Neuronal stem cell (in vitro differentiated cells): Measurements from ENCODE around the gene MARCHF6. TPM values are rescaled to one million over a fixed set of nuclear protein-coding genes. Genes with fewer than 3 reads are reported as not detected.

ENCODE experiments used
- DNase-seq: peaks from one replicate; pipeline ENCODE4 v3.0.0-alpha.2; 2013; ENCODE audit warnings: low spot score
- H2AFZ ChIP-seq: one replicate; pipeline ENCODE4 v1.6.1; 2013; ENCODE audit warnings: mild to moderate bottlenecking, low read length, inconsistent platforms
- H2AK5ac ChIP-seq: 2 replicates; pipeline ENCODE4 v1.6.1; 2013; ENCODE audit warnings: low read depth, mild to moderate bottlenecking, inconsistent platforms, low read length, moderate library complexity, mixed read lengths
- H2BK120ac ChIP-seq: 2 replicates; pipeline ENCODE4 v1.6.1; 2013; ENCODE audit warnings: low read depth, mild to moderate bottlenecking, inconsistent platforms, low read length, moderate library complexity, mixed read lengths
- H2BK12ac ChIP-seq: one replicate; pipeline ENCODE4 v1.6.1; 2013; ENCODE audit warnings: low read length, inconsistent platforms
- H2BK15ac ChIP-seq: 2 replicates; pipeline ENCODE4 v1.6.1; 2013; ENCODE audit warnings: mild to moderate bottlenecking, low read length, inconsistent platforms, mixed read lengths
- H2BK5ac ChIP-seq: one replicate; pipeline ENCODE4 v1.6.1; 2013; ENCODE audit warnings: inconsistent platforms, mild to moderate bottlenecking, low read length, moderate library complexity
- H3K14ac ChIP-seq: one replicate; pipeline ENCODE4 v1.6.1; 2013; ENCODE audit warnings: low read length, inconsistent platforms
- H3K18ac ChIP-seq: 2 replicates; pipeline ENCODE4 v1.6.1; 2013; ENCODE audit warnings: low read length, inconsistent platforms
- H3K23ac ChIP-seq: 2 replicates; pipeline ENCODE4 v1.6.1; 2013; ENCODE audit warnings: low read depth, mild to moderate bottlenecking, mixed read lengths, low read length, inconsistent platforms; ENCODE audit not compliant: poor library complexity
- H3K27ac ChIP-seq: replicated peaks from 3 replicates; pipeline ENCODE4 v1.5.1; 2013; ENCODE audit warnings: low read length, inconsistent platforms
- H3K27me3 ChIP-seq, 3 experiments: 2 replicates each; pipeline ENCODE4 v1.6.1; 2013; ENCODE audit warnings: low read length in 3 of 3, mild to moderate bottlenecking in 2 of 3, inconsistent platforms in 1 of 3, low read depth in 1 of 3, mixed read lengths in 1 of 3, moderate library complexity in 1 of 3; ENCODE audit not compliant: control insufficient read depth in 3 of 3, insufficient read depth in 3 of 3
- H3K36me3 ChIP-seq, 2 donors: replicated peaks in 1 of 2; 2 replicates each; pipeline ENCODE4 v1.6.1; 2013; ENCODE audit warnings: low read length in 2 of 2; ENCODE audit not compliant: control insufficient read depth in 2 of 2, insufficient read depth in 2 of 2
- H3K4ac ChIP-seq: 2 replicates; pipeline ENCODE4 v1.6.1; 2013; ENCODE audit warnings: inconsistent platforms, mild to moderate bottlenecking, low read length, moderate library complexity
- H3K4me1 ChIP-seq, 2 donors: 1 replicate in 1 of 2; 2 replicates in 1 of 2; pipeline ENCODE4 v1.6.1; 2013; ENCODE audit warnings: low read length in 2 of 2, low read depth in 1 of 2; ENCODE audit not compliant: control insufficient read depth in 2 of 2, insufficient read depth in 1 of 2
- H3K4me2 ChIP-seq: one replicate; pipeline ENCODE4 v1.6.1; 2013; ENCODE audit warnings: mild to moderate bottlenecking, low read length, inconsistent platforms; ENCODE audit not compliant: insufficient read depth, poor library complexity, severe bottlenecking
- H3K4me3 ChIP-seq, 2 donors: 2 replicates each; pipeline ENCODE4 v1.5.1; 2013; ENCODE audit warnings: low read length in 2 of 2, mild to moderate bottlenecking in 2 of 2, inconsistent platforms in 1 of 2, moderate library complexity in 1 of 2
- H3K79me1 ChIP-seq: one replicate; pipeline ENCODE4 v1.6.1; 2013; ENCODE audit warnings: low read depth, mild to moderate bottlenecking, inconsistent platforms, low read length, moderate library complexity
- H3K9ac ChIP-seq: one replicate; pipeline ENCODE4 v1.6.1; 2013; ENCODE audit warnings: mild to moderate bottlenecking, low read depth, low read length, inconsistent platforms; ENCODE audit not compliant: poor library complexity
- H3K9me3 ChIP-seq, 2 donors: replicated peaks in 1 of 2; 2 replicates each; pipeline versions ENCODE3 to v1.6.1; 2013; ENCODE audit warnings: low read length in 2 of 2, mild to moderate bottlenecking in 2 of 2, inconsistent platforms in 1 of 2, low read depth in 1 of 2, mixed read lengths in 1 of 2, moderate library complexity in 1 of 2; ENCODE audit not compliant: control insufficient read depth in 2 of 2, insufficient read depth in 1 of 2
- H4K8ac ChIP-seq: one replicate; pipeline ENCODE4 v1.6.1; 2013; ENCODE audit warnings: low read depth, mild to moderate bottlenecking, inconsistent platforms, low read length, moderate library complexity
- H4K91ac ChIP-seq: one replicate; pipeline ENCODE4 v1.6.1; 2013; ENCODE audit warnings: low read length, low read depth, mild to moderate bottlenecking, inconsistent platforms; ENCODE audit not compliant: poor library complexity
- WGBS, 2 donors: extraction: QIAGEN DNeasy Blood & Tissue Kit; methylation state at CpG; one replicate each; pipeline ENCODE4 v1.1.7; 2013; ENCODE audit warnings: missing lambda C conversion rate in 2 of 2, mixed read lengths in 1 of 2; ENCODE audit not compliant: insufficient read length in 2 of 2, insufficient replicate concordance in 1 of 2; ENCODE audit errors: extremely low coverage in 2 of 2; 5-methylcytosine and 5-hydroxymethylcytosine counted together
- small RNA-seq: library from polyadenylated mRNA; stranded (forward); fragments of <200 nt; extraction: miRNeasy Mini kit (QIAGEN cat#:217004); gene quantifications from one replicate; pipeline ENCODE3, GENCODE V24; 2013; ENCODE audit not compliant: insufficient read depth

The MARCHF6 gene

DNA sequence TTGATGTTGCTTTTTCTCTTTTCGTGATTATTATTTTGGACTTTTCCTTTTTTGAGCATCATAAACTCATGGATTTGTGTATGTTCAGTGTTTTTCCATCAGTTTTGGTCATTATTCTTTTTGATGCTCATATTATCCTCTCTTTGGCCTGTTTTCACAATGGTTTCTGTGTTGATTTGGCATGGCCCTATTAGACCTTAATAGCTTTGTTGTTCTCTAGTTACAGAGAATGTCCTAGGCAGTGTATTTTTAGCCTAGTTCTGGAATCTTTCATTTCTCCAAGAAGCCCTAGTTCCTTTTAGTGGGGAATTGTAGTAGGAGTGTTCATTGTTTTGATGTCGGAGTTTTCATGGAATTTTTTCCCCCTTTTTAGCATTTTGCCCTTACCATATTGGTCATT is 46.9 kb downstream of the MARCHF6 start:
- Histone ChIP-seq H3K4me1 (peaks cover 0 to 6% of the 10 kb centered on the region in 2 donors), H3K4me3 (no peak overlapping the region), H3K14ac (no peak overlapping the region), H2AFZ (no peak overlapping the region), H2BK15ac (no peak overlapping the region), H2BK12ac (no peak overlapping the region), H3K9me3 (peaks cover 0 to 14% of the 10 kb centered on the region in 2 donors), H3K27me3 (no peaks in the 10 kb centered on the region), H3K79me1 (no peaks in the 10 kb centered on the region), H2BK5ac (no peak overlapping the region), H4K8ac (no peak overlapping the region), H3K18ac (no peak overlapping the region), H3K9ac (no peak overlapping the region), H3K23ac (no peak overlapping the region), H3K36me3 (peaks cover 14 to 100% of the 10 kb centered on the region in 2 donors), H3K4ac (no peak overlapping the region), H2BK120ac (no peak overlapping the region), H3K27ac (no peak overlapping the region), H2AK5ac (no peak overlapping the region), H4K91ac (no peak overlapping the region), H3K4me2 (no peak overlapping the region)
- no peak for DNase-seq
- no CpG with 5 or more reads among the region's 2 CpGs for WGBS, 2 donors

DNA sequence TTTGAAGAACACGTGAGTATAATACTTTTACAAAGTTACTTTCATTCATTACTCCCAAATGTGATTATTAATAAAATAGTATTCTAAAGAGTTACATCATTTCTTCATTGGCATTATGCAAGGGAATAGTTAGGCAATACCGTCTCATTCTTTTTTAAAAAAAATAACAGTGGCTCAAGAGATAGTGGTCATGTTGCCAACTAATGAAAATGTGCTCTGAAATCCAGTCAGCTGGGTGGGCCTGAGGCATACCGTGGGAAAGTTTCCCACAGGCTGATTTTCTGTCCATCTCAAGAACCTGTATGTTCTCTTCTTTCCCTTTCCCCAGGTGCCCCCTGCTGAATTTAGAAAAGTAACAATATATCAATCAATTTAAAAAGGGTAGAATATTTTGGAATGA is 47.3 kb downstream of the MARCHF6 start:
- WGBS, 2 donors = no CpG with 5 or more reads among the region's 3 CpGs
- H3K23ac ChIP-seq = no peak overlapping the region

DNA sequence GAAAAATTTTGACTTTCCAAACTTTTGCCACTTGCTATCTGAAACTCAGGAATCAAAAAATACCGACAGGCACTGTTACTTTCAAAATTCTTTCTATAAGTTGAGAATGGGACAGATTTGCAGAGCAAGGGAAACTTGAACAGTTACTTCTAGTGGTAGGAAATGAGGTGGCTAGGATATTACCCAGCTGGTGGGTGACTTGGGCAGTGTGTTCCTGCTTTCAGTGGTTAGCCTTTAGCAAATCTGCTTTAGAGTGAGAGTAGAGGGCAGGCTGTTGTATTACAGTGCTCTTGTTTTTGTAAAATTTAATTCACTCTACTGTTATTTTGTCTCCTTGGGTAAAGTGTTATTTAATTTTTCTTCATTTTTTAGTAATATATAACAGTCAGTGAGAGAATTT is 48.0 kb downstream of the MARCHF6 start:
- Histone ChIP-seq H3K79me1 (no peaks in the 10 kb centered on the region), H2BK12ac (no peak overlapping the region), H3K18ac (no peak overlapping the region), H2AFZ (no peak overlapping the region), H3K27me3 (no peaks in the 10 kb centered on the region), H2BK15ac (no peak overlapping the region), H3K27ac (no peak overlapping the region), H3K36me3 (peaks cover 15 to 100% of the 10 kb centered on the region in 2 donors), H3K14ac (no peak overlapping the region), H2AK5ac (no peak overlapping the region), H3K4me1 (peaks cover 0 to 1% of the 10 kb centered on the region in 2 donors), H3K4me3 (no peak overlapping the region), H2BK120ac (no peak overlapping the region), H4K91ac (no peak overlapping the region), H2BK5ac (no peak overlapping the region), H3K9me3 (peaks cover 3 to 24% of the 10 kb centered on the region in 2 donors), H3K4ac (no peak overlapping the region), H3K4me2 (no peak overlapping the region), H3K23ac (no peak overlapping the region), H3K9ac (no peak overlapping the region), H4K8ac (no peak overlapping the region)
- no peak for DNase-seq
- no CpG with 5 or more reads among the region's 1 CpG for WGBS, 2 donors

More for the DNA sequence above, 47.3 kb downstream of the MARCHF6 start:
- H2AFZ ChIP-seq = no peak overlapping the region
- no peak overlapping the region for H3K4me2 ChIP-seq
- H2BK12ac ChIP-seq = no peak overlapping the region
- H3K9ac ChIP-seq = no peak overlapping the region
- peaks cover 13 to 100% of the 10 kb centered on the region in 2 donors for H3K36me3 ChIP-seq
- no peak for DNase-seq
- H3K4ac ChIP-seq = no peak overlapping the region
- H2AK5ac ChIP-seq = no peak overlapping the region
- no peak overlapping the region for H3K27ac ChIP-seq
- H3K4me3 ChIP-seq = no peak overlapping the region
- no peak overlapping the region for H2BK15ac ChIP-seq
- no peak overlapping the region for H3K14ac ChIP-seq
- no peak overlapping the region for H2BK5ac ChIP-seq
- peaks cover 1 to 18% of the 10 kb centered on the region in 2 donors for H3K9me3 ChIP-seq
- H3K18ac ChIP-seq = no peak overlapping the region
- peaks cover 0 to 5% of the 10 kb centered on the region in 2 donors for H3K4me1 ChIP-seq
- H3K79me1 ChIP-seq = no peaks in the 10 kb centered on the region
- H4K8ac ChIP-seq = no peak overlapping the region
- no peak overlapping the region for H4K91ac ChIP-seq
- no peaks in the 10 kb centered on the region for H3K27me3 ChIP-seq
- H2BK120ac ChIP-seq = no peak overlapping the region

Small RNAs within 50 kb of the gene (small RNA-seq; reads per million reads assigned to genes)
- gene RF00019 = not detected
